ENCODE measurements around the gene PDE4A. TPM values are rescaled to one million over a fixed set of nuclear protein-coding genes. Genes with fewer than 3 reads are reported as not detected.

Gene PDE4A
- total and polyA plus RNA-seq, 7 donors = 4.1 to 29.0 (median 14.4) TPM

- H3K27me3 ChIP-seq (ENCODE audit: insufficient read depth in 3 of 3, low read length in 2 of 3) = peaks cover 0 to 37% (median 2%) of the 10 kb centered on the region in 3 donors
- intact Hi-C loops (cut with DNase I) = loop anchor here in 1 of 2 donors (5.0 kb wide), 1 partner anchor 34 kb away; the partner anchor contains the start of gene ATG4D
- no peak overlapping the region for H3K4me3 ChIP-seq
- WGBS, 3 donors = 81 to 88% (median 86%) methylated on average over 3 of the region's 3 CpGs
- H3K4me1 ChIP-seq = no peaks in the 10 kb centered on the region
- no peak for ATAC-seq
- no peaks in the 10 kb centered on the region for H3K36me3 ChIP-seq (ENCODE audit: insufficient read depth in 1 of 2, low read depth in 1 of 2)
- no peak for TF ChIP-seq CTCF (IDR thresholded peaks at IDR 0.05)
- no peaks in the 10 kb centered on the region for H3K9me3 ChIP-seq
- no peak overlapping the region for H3K27ac ChIP-seq
- no peak for DNase-seq
These were observed 88.4 kb downstream of the PDE4A start for GRCh38 chr19:10508707-10509106.

GRCh38 chr19:10510301-10510802 is 90.0 kb downstream of the PDE4A start:
- peaks cover 0 to 54% (median 13%) of the 10 kb centered on the region in 3 donors for H3K27me3 ChIP-seq (ENCODE audit: insufficient read depth in 3 of 3, low read length in 2 of 3)
- no peaks in the 10 kb centered on the region for H3K36me3 ChIP-seq (ENCODE audit: insufficient read depth in 1 of 2, low read depth in 1 of 2)
- peak; percentile 52 for TF ChIP-seq CTCF (IDR thresholded peaks at IDR 0.05)
- no peak for DNase-seq
- H3K27ac ChIP-seq = no peak overlapping the region
- H3K4me3 ChIP-seq = no peak overlapping the region
- ATAC-seq = no peak
- intact Hi-C loops (cut with DNase I) = no loop called here
- no peaks in the 10 kb centered on the region for H3K4me1 ChIP-seq
- no peaks in the 10 kb centered on the region for H3K9me3 ChIP-seq
- WGBS, 3 donors = 4 to 9% (median 7%) methylated on average over 15 of the region's 15 CpGs

- Histone ChIP-seq H3K36me3 (ENCODE audit: insufficient read depth in 1 of 2, low read depth in 1 of 2) (no peaks in the 10 kb centered on the region), H3K4me3 (no peak overlapping the region), H3K9me3 (no peaks in the 10 kb centered on the region), H3K4me1 (no peaks in the 10 kb centered on the region), H3K27ac (no peak overlapping the region), H3K27me3 (ENCODE audit: insufficient read depth in 3 of 3, low read length in 2 of 3) (peaks cover 0 to 79% (median 22%) of the 10 kb centered on the region in 3 donors)
- intact Hi-C loops (cut with DNase I) = no loop called here
- ATAC-seq (no peak), DNase-seq (no peak)
- TF ChIP-seq CTCF (IDR thresholded peaks at IDR 0.05) = no peak
- 78 to 80% (median 79%) methylated on average over 7 of the region's 7 CpGs for WGBS, 3 donors
These were observed 92.9 kb downstream of the PDE4A start for GRCh38 chr19:10513223-10513622.

- H3K36me3 ChIP-seq (ENCODE audit: insufficient read depth in 1 of 2, low read depth in 1 of 2) = no peaks in the 10 kb centered on the region
- peaks cover 0 to 90% (median 30%) of the 10 kb centered on the region in 3 donors for H3K27me3 ChIP-seq (ENCODE audit: insufficient read depth in 3 of 3, low read length in 2 of 3)
- ATAC-seq (peak in 1 of 4 donors; percentile 40), DNase-seq (no peak)
- peak overlapping the region; percentile 28 for H3K4me3 ChIP-seq
- no peaks in the 10 kb centered on the region for H3K4me1 ChIP-seq
- no peak for TF ChIP-seq CTCF (IDR thresholded peaks at IDR 0.05)
- WGBS, 3 donors = 9 to 13% (median 10%) methylated on average over 94 to 107 of the region's 107 CpGs
- intact Hi-C loops (cut with DNase I) = no loop called here
- no peak overlapping the region for H3K27ac ChIP-seq
- H3K9me3 ChIP-seq = no peaks in the 10 kb centered on the region
These were observed 94.1 kb downstream of the PDE4A start for GRCh38 chr19:10514211-10515145.

All from psoas muscle (tissue), 8 donors.